Right lobe of liver (tissue), 4 donors: ENCODE results near the gene NCKAP5.

Experiments
- POLR2A ChIP-seq: fragments of 450-650 bp; IDR thresholded peaks from one replicate; pipeline ENCODE4 v1.6.1; 2017; ENCODE audit warnings: antibody characterized with exemption, mild to moderate bottlenecking
- TF ChIP-seq, protein P1 (sequence below), 4 donors: fragments of 200-600 bp in 3 of 4; fragments of 450-650 bp in 1 of 4; IDR thresholded peaks; one replicate each; pipeline versions ENCODE4 v1.5.1 to v1.8.0; 2016 to 2022; ENCODE audit warnings: antibody characterized with exemption in 4 of 4, mild to moderate bottlenecking in 2 of 4
- donor health status: DM: no; HTN: no; CAD: no.
- donor health status: DM: no; HTN: no; CAD: no.
- donor health status: DM: no; HTN: yes; CAD: no.

DNA sequence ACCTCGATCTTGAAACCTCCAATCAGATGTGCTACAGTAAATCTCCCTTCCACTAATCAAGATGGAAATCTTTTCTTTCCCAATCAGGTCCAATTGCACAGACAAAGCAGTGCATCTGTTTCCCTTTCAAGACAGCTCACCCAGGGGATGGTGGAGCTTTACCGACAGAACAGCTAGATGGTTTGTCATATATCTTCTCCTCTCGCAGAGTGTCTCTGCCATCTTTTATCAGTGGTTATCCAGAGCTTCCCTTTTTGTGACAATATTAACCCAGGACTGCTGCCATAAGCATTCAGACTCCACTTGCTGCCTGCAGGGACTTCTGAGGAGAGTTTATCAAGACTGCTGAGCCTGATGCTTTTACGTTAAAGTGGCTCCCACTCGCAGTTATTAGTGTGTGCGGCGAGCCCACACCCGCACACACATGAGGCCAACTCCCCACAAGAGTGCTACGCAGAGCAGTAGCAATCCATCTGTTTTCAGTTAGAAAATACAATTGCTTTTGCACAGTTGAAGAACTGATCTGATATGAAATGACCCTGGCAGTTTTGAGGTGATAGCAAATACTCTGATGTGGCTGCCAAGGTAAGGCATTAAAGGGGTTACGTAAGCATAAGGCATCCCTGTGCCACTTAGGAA is 398.9 kb downstream of the NCKAP5 start:
- TF ChIP-seq, protein P1, sequence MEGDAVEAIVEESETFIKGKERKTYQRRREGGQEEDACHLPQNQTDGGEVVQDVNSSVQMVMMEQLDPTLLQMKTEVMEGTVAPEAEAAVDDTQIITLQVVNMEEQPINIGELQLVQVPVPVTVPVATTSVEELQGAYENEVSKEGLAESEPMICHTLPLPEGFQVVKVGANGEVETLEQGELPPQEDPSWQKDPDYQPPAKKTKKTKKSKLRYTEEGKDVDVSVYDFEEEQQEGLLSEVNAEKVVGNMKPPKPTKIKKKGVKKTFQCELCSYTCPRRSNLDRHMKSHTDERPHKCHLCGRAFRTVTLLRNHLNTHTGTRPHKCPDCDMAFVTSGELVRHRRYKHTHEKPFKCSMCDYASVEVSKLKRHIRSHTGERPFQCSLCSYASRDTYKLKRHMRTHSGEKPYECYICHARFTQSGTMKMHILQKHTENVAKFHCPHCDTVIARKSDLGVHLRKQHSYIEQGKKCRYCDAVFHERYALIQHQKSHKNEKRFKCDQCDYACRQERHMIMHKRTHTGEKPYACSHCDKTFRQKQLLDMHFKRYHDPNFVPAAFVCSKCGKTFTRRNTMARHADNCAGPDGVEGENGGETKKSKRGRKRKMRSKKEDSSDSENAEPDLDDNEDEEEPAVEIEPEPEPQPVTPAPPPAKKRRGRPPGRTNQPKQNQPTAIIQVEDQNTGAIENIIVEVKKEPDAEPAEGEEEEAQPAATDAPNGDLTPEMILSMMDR (IDR thresholded peaks at IDR 0.05), result no peak
- no peak for TF ChIP-seq POLR2A
